Activated CD8-positive, alpha-beta memory T cell treated with anti-CD3 and anti-CD28 coated beads, Interleukin-2, amount 50 U/mL, for 24 hours (primary cell): ENCODE results near the gene PDZD8.
"Not testable (repeated sequence)": the region's sequence is repeated elsewhere in the genome, so short reads cannot be mapped to it uniquely, and the experiment has no call there.

Experiments used
- DNase-seq: peaks from one replicate; pipeline ENCODE4 v3.0.0-alpha.2; 2020; ENCODE audit errors: extremely low read depth

Gene PDZD8

GRCh38 chr10:117348236-117348635 is 27.0 kb downstream of the PDZD8 start:
- no peak for DNase-seq

GRCh38 chr10:117346574-117346973 is 28.7 kb downstream of the PDZD8 start:
- no peak for DNase-seq

- DNase-seq, result no peak
Measured at GRCh38 chr10:117345143-117345542, 30.1 kb downstream of the PDZD8 start.

- DNase-seq, result no peak
Measured at GRCh38 chr10:117342641-117343040, 32.6 kb downstream of the PDZD8 start.

GRCh38 chr10:117341061-117341460 is 34.2 kb downstream of the PDZD8 start:
- DNase-seq, result no peak

- no peak for DNase-seq
Measured at GRCh38 chr10:117339979-117340378, 35.3 kb downstream of the PDZD8 start.

GRCh38 chr10:117339578-117339977 is 35.7 kb downstream of the PDZD8 start:
- no peak for DNase-seq

- DNase-seq, result no peak
Measured at GRCh38 chr10:117334926-117335325, 40.3 kb downstream of the PDZD8 start.

- DNase-seq, result no peak
Measured at GRCh38 chr10:117334066-117334465, 41.2 kb downstream of the PDZD8 start.

- DNase-seq, result no peak
Measured at GRCh38 chr10:117327262-117327661, 48.0 kb downstream of the PDZD8 start.

- DNase-seq, result no peak
Measured at GRCh38 chr10:117324367-117324766, 50.9 kb downstream of the PDZD8 start.

GRCh38 chr10:117322260-117322659 is 53.0 kb downstream of the PDZD8 start:
- no peak for DNase-seq

- no peak for DNase-seq
Measured at GRCh38 chr10:117320050-117320665, 55.1 kb downstream of the PDZD8 start.

GRCh38 chr10:117318909-117319308 is 56.3 kb downstream of the PDZD8 start:
- no peak for DNase-seq

- no peak for DNase-seq
Measured at GRCh38 chr10:117316701-117317100, 58.5 kb downstream of the PDZD8 start.

GRCh38 chr10:117313641-117314040 is 61.6 kb downstream of the PDZD8 start:
- no peak for DNase-seq

- DNase-seq, result no peak
Measured at GRCh38 chr10:117312430-117312829, 62.8 kb downstream of the PDZD8 start.

- no peak for DNase-seq
Measured at GRCh38 chr10:117311261-117311660, 64.0 kb downstream of the PDZD8 start.

- DNase-seq, result no peak
Measured at GRCh38 chr10:117306674-117307073, 68.6 kb downstream of the PDZD8 start.

- DNase-seq, result not testable (repeated sequence)
Measured at GRCh38 chr10:117303451-117303850, 71.8 kb downstream of the PDZD8 start.

- DNase-seq, result no peak
Measured at GRCh38 chr10:117300671-117301070, 74.6 kb downstream of the PDZD8 start.

- no peak for DNase-seq
Measured at GRCh38 chr10:117299435-117299834, 75.8 kb downstream of the PDZD8 start.

- no peak for DNase-seq
Measured at GRCh38 chr10:117298219-117298618, 77.0 kb downstream of the PDZD8 start.

GRCh38 chr10:117294735-117295134 is 80.5 kb downstream of the PDZD8 start:
- no peak for DNase-seq
